ENCODE data around the gene TCF3.

The TCF3 gene

DNA sequence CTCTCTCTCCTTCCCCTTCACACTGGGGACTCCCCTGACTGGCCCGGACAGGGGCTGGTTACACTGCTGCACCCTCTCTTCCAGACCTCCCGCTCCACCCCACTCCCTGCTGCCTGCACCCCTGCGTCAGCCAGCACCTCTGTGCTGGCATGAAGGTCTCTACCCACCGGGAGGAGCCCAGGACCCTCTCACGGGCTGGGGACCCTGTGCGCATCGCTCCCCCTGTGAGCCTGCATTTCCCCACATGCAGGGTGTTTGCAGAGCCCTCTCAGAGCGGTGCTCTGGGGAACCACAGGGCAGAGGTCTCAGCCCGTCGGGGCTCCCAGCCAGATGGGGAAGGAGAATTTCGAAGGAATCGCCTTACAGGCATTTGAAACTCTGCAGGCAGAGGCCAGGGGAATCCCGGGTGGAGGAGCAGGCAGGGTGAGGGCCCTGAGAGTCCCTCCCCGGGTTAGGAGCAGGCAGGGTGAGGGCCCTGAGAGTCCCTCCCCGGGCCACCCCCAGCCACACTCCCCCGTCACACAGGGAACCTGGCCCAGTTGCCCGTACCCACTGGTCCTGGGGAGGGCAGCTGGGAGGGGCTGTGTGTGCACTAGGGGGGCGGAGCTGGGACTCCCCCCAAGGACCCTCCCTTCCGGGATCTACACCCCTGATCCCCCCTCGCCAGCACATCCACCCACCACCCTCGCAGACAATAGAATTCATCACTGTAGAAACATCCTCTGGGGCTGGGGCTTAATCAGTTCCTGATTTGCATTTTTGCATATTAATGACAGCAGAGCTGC is 16.3 kb upstream of the TCF3 start:
- Histone ChIP-seq H3K4me1 (ENCODE audit: control insufficient read depth in 2 of 2, insufficient read depth in 1 of 2, low read depth in 1 of 2, low read length in 2 of 2) (peaks cover 0 to 16% of the 10 kb centered on the region in 2 donors), H3K9ac (ENCODE audit: low read depth, low read length, poor library complexity) (peak overlapping the region; percentile 63), H3K23ac (ENCODE audit: low read depth, low read length, poor library complexity) (no peak overlapping the region), H2AK5ac (ENCODE audit: low read depth, low read length) (peak overlapping the region; percentile 42), H3K27me3 (ENCODE audit: control insufficient read depth in 3 of 3, insufficient read depth in 3 of 3, low read depth in 1 of 3, low read length in 3 of 3) (peaks cover 0 to 65% (median 58%) of the 10 kb centered on the region in 3 experiments), H4K8ac (ENCODE audit: low read depth, low read length) (no peak overlapping the region), H3K4ac (ENCODE audit: low read length) (no peak overlapping the region), H3K9me3 (replicated peaks in 1 of 2; ENCODE audit: control insufficient read depth in 2 of 2, insufficient read depth in 1 of 2, low read depth in 1 of 2, low read length in 2 of 2) (no peaks in the 10 kb centered on the region), H2BK5ac (ENCODE audit: low read length) (no peak overlapping the region), H3K36me3 (replicated peaks in 1 of 2; ENCODE audit: control insufficient read depth in 2 of 2, insufficient read depth in 2 of 2, low read length in 2 of 2) (no peaks in the 10 kb centered on the region), H3K79me1 (ENCODE audit: low read depth, low read length) (no peaks in the 10 kb centered on the region), H2AFZ (ENCODE audit: low read length) (peak overlapping the region; percentile 70), H2BK120ac (ENCODE audit: low read depth, low read length) (no peak overlapping the region), H3K14ac (ENCODE audit: low read length) (no peak overlapping the region), H3K4me2 (ENCODE audit: insufficient read depth, low read length, poor library complexity, severe bottlenecking) (no peak overlapping the region), H3K18ac (ENCODE audit: low read length) (peak overlapping the region; percentile 70), H2BK15ac (ENCODE audit: low read length) (no peak overlapping the region), H3K27ac (replicated peaks; ENCODE audit: low read length) (no peak overlapping the region), H3K4me3 (ENCODE audit: low read length in 2 of 2) (no peak overlapping the region), H4K91ac (ENCODE audit: low read depth, low read length, poor library complexity) (no peak overlapping the region), H2BK12ac (ENCODE audit: low read length) (no peak overlapping the region)
- no peak for DNase-seq (ENCODE audit: low spot score)
- no CpG with 5 or more reads among the region's 21 CpGs for WGBS, 2 donors (ENCODE audit: extremely low coverage in 2 of 2, insufficient read length in 2 of 2, insufficient replicate concordance in 1 of 2)

DNA sequence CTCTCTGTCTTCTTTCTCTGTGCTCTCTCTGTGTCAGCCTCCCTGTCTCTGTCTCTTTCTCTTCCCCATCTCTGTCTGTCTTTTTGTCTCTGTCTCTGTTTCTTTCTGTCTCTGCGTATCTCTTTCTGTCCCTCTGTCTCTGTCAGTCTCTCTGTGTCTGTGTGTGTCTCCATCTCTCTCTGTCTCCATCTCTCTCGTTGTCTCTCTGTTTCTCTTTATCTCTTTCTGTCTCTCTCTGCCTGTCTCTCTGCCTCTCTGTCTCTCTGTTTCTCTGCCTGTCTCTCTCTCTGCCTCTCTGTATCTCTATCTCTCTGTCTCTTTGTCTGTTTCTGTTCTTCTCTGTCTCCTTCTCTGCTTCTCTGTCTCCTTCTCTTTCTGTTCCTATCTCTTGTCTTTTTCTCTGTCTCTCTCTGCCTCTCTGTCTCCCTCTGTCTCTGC is 15.7 kb upstream of the TCF3 start:
- no peak overlapping the region for H2BK120ac ChIP-seq (ENCODE audit: low read depth, low read length)

DNA sequence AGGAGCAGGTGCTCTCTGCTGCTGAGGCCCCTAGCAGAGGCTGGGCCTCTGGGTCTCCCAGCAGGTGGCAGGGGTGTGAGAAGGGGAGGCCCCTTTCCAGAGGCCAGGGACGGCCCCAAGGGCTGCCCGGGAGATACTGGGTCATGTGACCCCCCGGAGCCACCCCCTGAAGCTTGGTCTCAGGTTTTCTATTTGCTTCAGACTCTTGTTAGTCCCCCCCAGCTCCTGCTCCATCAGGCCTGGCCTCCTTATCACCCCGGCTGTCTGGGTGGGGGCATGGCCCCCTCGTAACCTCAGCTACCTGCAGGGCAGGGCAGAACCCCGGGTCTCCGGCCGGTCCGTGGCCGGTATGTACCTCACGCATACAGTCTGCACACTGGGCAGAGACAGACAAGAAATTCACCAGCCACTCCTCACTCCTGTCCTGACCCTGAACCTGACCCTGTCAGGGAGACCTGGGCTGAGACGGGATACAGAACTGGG is 13.2 kb upstream of the TCF3 start:
- H3K4ac ChIP-seq (ENCODE audit: low read length), result no peak overlapping the region
- no peaks in the 10 kb centered on the region for H3K9me3 ChIP-seq (replicated peaks in 1 of 2; ENCODE audit: control insufficient read depth in 2 of 2, insufficient read depth in 1 of 2, low read depth in 1 of 2, low read length in 2 of 2)
- H2BK15ac ChIP-seq (ENCODE audit: low read length), result no peak overlapping the region
- H4K8ac ChIP-seq (ENCODE audit: low read depth, low read length), result no peak overlapping the region
- no peak overlapping the region for H4K91ac ChIP-seq (ENCODE audit: low read depth, low read length, poor library complexity)
- DNase-seq (ENCODE audit: low spot score), result no peak
- no peak overlapping the region for H3K4me2 ChIP-seq (ENCODE audit: insufficient read depth, low read length, poor library complexity, severe bottlenecking)
- H3K9ac ChIP-seq (ENCODE audit: low read depth, low read length, poor library complexity), result peak overlapping the region; percentile 53
- H3K4me3 ChIP-seq (ENCODE audit: low read length in 2 of 2), result no peak overlapping the region
- H2AK5ac ChIP-seq (ENCODE audit: low read depth, low read length), result no peak overlapping the region
- H3K23ac ChIP-seq (ENCODE audit: low read depth, low read length, poor library complexity), result no peak overlapping the region
- no peak overlapping the region for H3K18ac ChIP-seq (ENCODE audit: low read length)
- no peak overlapping the region for H2BK12ac ChIP-seq (ENCODE audit: low read length)
- H2BK5ac ChIP-seq (ENCODE audit: low read length), result no peak overlapping the region
- H3K36me3 ChIP-seq (replicated peaks in 1 of 2; ENCODE audit: control insufficient read depth in 2 of 2, insufficient read depth in 2 of 2, low read length in 2 of 2), result no peaks in the 10 kb centered on the region
- H2AFZ ChIP-seq (ENCODE audit: low read length), result peak overlapping the region; percentile 5
- H3K14ac ChIP-seq (ENCODE audit: low read length), result no peak overlapping the region
- no peak overlapping the region for H2BK120ac ChIP-seq (ENCODE audit: low read depth, low read length)
- no peaks in the 10 kb centered on the region for H3K79me1 ChIP-seq (ENCODE audit: low read depth, low read length)
- no peak overlapping the region for H3K27ac ChIP-seq (replicated peaks; ENCODE audit: low read length)
- no CpG with 5 or more reads among the region's 12 CpGs for WGBS, 2 donors (ENCODE audit: extremely low coverage in 2 of 2, insufficient read length in 2 of 2, insufficient replicate concordance in 1 of 2)
- H3K27me3 ChIP-seq (ENCODE audit: control insufficient read depth in 3 of 3, insufficient read depth in 3 of 3, low read depth in 1 of 3, low read length in 3 of 3), result peaks cover 0 to 37% (median 30%) of the 10 kb centered on the region in 3 experiments
- H3K4me1 ChIP-seq (ENCODE audit: control insufficient read depth in 2 of 2, insufficient read depth in 1 of 2, low read depth in 1 of 2, low read length in 2 of 2), result peaks cover 0 to 16% of the 10 kb centered on the region in 2 donors

More for the DNA sequence above, 15.7 kb upstream of the TCF3 start:
- DNase-seq (ENCODE audit: low spot score), result no peak
- H3K4me2 ChIP-seq (ENCODE audit: insufficient read depth, low read length, poor library complexity, severe bottlenecking), result no peak overlapping the region
- no peak overlapping the region for H3K14ac ChIP-seq (ENCODE audit: low read length)
- H2AFZ ChIP-seq (ENCODE audit: low read length), result peak overlapping the region; percentile 70
- no peak overlapping the region for H4K8ac ChIP-seq (ENCODE audit: low read depth, low read length)
- no peaks in the 10 kb centered on the region for H3K9me3 ChIP-seq (replicated peaks in 1 of 2; ENCODE audit: control insufficient read depth in 2 of 2, insufficient read depth in 1 of 2, low read depth in 1 of 2, low read length in 2 of 2)
- no peak overlapping the region for H2AK5ac ChIP-seq (ENCODE audit: low read depth, low read length)
- H3K79me1 ChIP-seq (ENCODE audit: low read depth, low read length), result no peaks in the 10 kb centered on the region
- H3K4me1 ChIP-seq (ENCODE audit: control insufficient read depth in 2 of 2, insufficient read depth in 1 of 2, low read depth in 1 of 2, low read length in 2 of 2), result peaks cover 0 to 16% of the 10 kb centered on the region in 2 donors
- H3K9ac ChIP-seq (ENCODE audit: low read depth, low read length, poor library complexity), result no peak overlapping the region
- no peak overlapping the region for H3K18ac ChIP-seq (ENCODE audit: low read length)
- H3K4ac ChIP-seq (ENCODE audit: low read length), result no peak overlapping the region
- no peaks in the 10 kb centered on the region for H3K36me3 ChIP-seq (replicated peaks in 1 of 2; ENCODE audit: control insufficient read depth in 2 of 2, insufficient read depth in 2 of 2, low read length in 2 of 2)
- H3K27me3 ChIP-seq (ENCODE audit: control insufficient read depth in 3 of 3, insufficient read depth in 3 of 3, low read depth in 1 of 3, low read length in 3 of 3), result peaks cover 0 to 59% (median 51%) of the 10 kb centered on the region in 3 experiments
- H2BK12ac ChIP-seq (ENCODE audit: low read length), result no peak overlapping the region
- no peak overlapping the region for H4K91ac ChIP-seq (ENCODE audit: low read depth, low read length, poor library complexity)
- H2BK5ac ChIP-seq (ENCODE audit: low read length), result no peak overlapping the region
- no peak overlapping the region for H3K27ac ChIP-seq (replicated peaks; ENCODE audit: low read length)
- no CpG with 5 or more reads among the region's 2 CpGs for WGBS, 2 donors (ENCODE audit: extremely low coverage in 2 of 2, insufficient read length in 2 of 2, insufficient replicate concordance in 1 of 2)
- no peak overlapping the region for H3K23ac ChIP-seq (ENCODE audit: low read depth, low read length, poor library complexity)
- H2BK15ac ChIP-seq (ENCODE audit: low read length), result no peak overlapping the region
- no peak overlapping the region for H3K4me3 ChIP-seq (ENCODE audit: low read length in 2 of 2)

DNA sequence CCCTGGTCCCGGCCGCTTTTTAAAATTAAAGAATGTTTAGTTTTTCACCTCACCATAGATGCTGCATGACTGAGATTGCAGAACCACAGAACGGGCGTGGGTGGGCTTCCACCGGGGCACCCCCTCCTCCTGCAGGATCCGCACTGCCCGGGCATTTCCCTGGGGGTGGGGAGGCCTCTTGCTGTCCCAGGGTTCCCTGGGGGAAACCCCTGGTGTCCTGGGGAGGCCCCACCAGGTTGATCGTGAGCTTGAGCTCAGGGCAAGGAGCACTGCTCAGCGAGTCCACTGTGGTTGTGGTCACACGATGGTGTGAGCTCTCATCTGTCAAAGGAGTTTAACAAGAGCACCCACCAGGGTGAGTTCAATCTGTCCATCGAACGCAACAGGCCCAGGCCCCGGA is 11.4 kb upstream of the TCF3 start:
- no peak for DNase-seq (ENCODE audit: low spot score)
- no peak overlapping the region for H3K18ac ChIP-seq (ENCODE audit: low read length)
- no peak overlapping the region for H2BK120ac ChIP-seq (ENCODE audit: low read depth, low read length)
- WGBS, 2 donors (ENCODE audit: extremely low coverage in 2 of 2, insufficient read length in 2 of 2, insufficient replicate concordance in 1 of 2), result no CpG with 5 or more reads among the region's 13 CpGs
- H3K14ac ChIP-seq (ENCODE audit: low read length), result no peak overlapping the region
- no peak overlapping the region for H3K4me3 ChIP-seq (ENCODE audit: low read length in 2 of 2)
- H2AFZ ChIP-seq (ENCODE audit: low read length), result no peak overlapping the region
- H2BK5ac ChIP-seq (ENCODE audit: low read length), result no peak overlapping the region
- no peak overlapping the region for H2AK5ac ChIP-seq (ENCODE audit: low read depth, low read length)
- no peak overlapping the region for H4K91ac ChIP-seq (ENCODE audit: low read depth, low read length, poor library complexity)
- peaks cover 0 to 23% (median 13%) of the 10 kb centered on the region in 3 experiments for H3K27me3 ChIP-seq (ENCODE audit: control insufficient read depth in 3 of 3, insufficient read depth in 3 of 3, low read depth in 1 of 3, low read length in 3 of 3)
- H3K79me1 ChIP-seq (ENCODE audit: low read depth, low read length), result no peaks in the 10 kb centered on the region
- H3K23ac ChIP-seq (ENCODE audit: low read depth, low read length, poor library complexity), result no peak overlapping the region
- no peak overlapping the region for H3K9ac ChIP-seq (ENCODE audit: low read depth, low read length, poor library complexity)
- no peaks in the 10 kb centered on the region for H3K9me3 ChIP-seq (replicated peaks in 1 of 2; ENCODE audit: control insufficient read depth in 2 of 2, insufficient read depth in 1 of 2, low read depth in 1 of 2, low read length in 2 of 2)
- no peak overlapping the region for H2BK15ac ChIP-seq (ENCODE audit: low read length)
- H3K36me3 ChIP-seq (replicated peaks in 1 of 2; ENCODE audit: control insufficient read depth in 2 of 2, insufficient read depth in 2 of 2, low read length in 2 of 2), result no peaks in the 10 kb centered on the region
- peaks cover 0 to 14% of the 10 kb centered on the region in 2 donors for H3K4me1 ChIP-seq (ENCODE audit: control insufficient read depth in 2 of 2, insufficient read depth in 1 of 2, low read depth in 1 of 2, low read length in 2 of 2)
- H3K27ac ChIP-seq (replicated peaks; ENCODE audit: low read length), result no peak overlapping the region
- H4K8ac ChIP-seq (ENCODE audit: low read depth, low read length), result no peak overlapping the region
- no peak overlapping the region for H2BK12ac ChIP-seq (ENCODE audit: low read length)
- no peak overlapping the region for H3K4ac ChIP-seq (ENCODE audit: low read length)
- H3K4me2 ChIP-seq (ENCODE audit: insufficient read depth, low read length, poor library complexity, severe bottlenecking), result no peak overlapping the region

Measured in neuronal stem cell (in vitro differentiated cells).